GM18868 (cell line): ENCODE measurements around the gene GMCL2.

Experiments used
- ATAC-seq: cut with Tn5 transposase; IDR thresholded peaks from one replicate; pipeline ENCODE4 v1.9.1; 2021; ENCODE audit warnings: mild to moderate bottlenecking, moderate library complexity; ENCODE audit not compliant: unreplicated experiment

Gene GMCL2

GRCh38 chr5:178186427-178186826 is 744 bp downstream of the GMCL2 start:
- ATAC-seq: no peak

DNA sequence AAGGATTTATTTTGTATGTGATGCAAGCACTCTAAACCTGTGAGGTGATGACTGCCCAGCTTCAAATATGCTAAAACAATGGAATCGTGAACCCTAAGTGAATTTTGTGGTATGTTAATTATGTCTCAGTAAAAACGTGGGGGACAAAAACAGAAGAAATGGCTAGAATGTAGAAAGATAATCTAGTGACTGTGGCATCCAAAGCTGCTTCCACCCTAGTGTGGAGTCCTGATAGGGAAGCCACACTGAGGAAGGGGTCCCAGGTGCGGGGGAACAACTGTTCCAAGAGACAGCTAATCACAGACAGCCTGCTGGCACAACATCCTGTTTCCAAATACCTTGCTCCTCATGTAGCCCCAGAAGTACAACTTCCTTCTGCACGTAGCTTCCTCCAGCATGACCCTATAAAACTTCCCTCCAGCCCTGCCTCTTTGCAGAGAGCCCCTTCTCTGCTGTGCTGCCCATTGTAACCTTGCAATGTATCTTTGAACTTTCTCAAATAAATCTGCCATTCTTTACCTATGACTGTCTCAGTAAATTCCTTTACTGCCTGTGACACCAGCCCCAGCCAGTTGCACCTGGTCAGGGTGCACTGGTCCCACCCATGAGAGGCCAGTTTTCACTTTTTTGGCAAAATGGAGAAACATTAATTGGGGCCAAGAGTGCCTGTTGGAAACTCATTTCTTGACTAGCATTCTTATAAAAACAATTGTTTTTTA is 4.9 kb downstream of the GMCL2 start:
- ATAC-seq: no peak

GRCh38 chr5:178180141-178180863 is 6.9 kb downstream of the GMCL2 start:
- no peak for ATAC-seq

GRCh38 chr5:178177569-178177968 is 9.6 kb downstream of the GMCL2 start:
- no peak for ATAC-seq

- no peak for ATAC-seq
Measured at GRCh38 chr5:178176791-178177190, 10.4 kb downstream of the GMCL2 start.

- ATAC-seq: no peak
Measured at GRCh38 chr5:178174456-178174855, 12.7 kb downstream of the GMCL2 start.

DNA sequence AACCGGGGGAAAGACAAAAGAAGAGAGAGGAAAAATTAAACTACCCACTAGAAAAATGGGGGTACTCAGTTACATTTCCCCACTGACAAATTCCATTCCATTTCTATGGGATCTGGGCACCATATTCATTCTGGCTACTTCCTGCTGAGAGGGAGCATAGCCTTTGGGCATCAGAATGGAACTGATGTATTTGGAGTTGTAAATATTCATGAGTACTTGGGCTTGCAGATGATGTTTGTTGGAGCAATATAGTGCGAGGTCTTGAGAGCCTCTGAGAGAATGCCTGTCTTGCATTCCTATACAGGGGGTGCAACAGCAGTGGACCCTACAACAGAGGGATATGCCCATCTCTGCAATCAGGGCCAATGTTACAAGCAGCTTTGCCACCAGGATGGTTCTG is 16.7 kb downstream of the GMCL2 start:
- ATAC-seq: no peak

DNA sequence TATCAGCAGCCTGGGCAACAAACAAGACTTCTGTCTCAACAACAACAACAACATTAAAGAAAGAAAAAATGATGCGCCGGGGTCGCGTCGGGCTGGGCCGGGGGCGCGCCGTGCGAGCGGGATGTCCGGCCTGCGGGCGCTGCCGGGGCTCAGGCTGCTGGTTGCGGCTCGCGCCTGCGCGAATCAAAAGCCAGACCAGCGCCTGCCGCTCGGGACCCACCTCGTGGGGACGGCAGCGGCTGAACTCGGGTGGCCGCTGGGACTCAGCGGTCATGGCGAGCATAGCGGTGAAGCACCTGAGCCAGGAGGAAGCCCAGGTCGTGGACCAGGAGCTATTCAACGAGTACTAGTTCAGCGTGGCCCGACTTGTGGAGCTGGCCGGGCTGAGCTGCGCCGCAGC is 21.6 kb downstream of the GMCL2 start:
- no peak for ATAC-seq

- peak; percentile 86 for ATAC-seq
Measured at GRCh38 chr5:178163772-178164735, 23.1 kb downstream of the GMCL2 start.

GRCh38 chr5:178162481-178162880 is 24.7 kb downstream of the GMCL2 start:
- no peak for ATAC-seq

DNA sequence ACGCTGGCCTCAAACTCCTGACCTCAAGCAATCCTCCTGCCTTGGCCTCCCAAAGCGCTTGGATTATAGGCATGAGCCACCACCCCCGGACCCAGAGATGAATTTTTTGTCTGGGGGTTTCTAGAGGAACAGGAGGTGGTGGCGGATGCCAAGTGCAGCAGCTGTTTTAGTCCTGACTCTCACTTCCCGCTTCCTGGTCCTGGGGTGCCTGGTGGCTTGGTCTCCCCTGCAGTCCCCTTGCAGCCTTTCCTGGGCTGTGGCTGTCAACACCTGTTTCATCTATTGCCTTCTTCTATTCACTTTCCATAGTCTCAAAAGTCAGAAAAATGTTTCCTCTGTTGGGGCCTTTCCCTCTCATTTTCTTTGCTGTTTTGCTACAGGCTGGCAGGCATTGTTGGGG is 27.0 kb downstream of the GMCL2 start:
- no peak for ATAC-seq

DNA sequence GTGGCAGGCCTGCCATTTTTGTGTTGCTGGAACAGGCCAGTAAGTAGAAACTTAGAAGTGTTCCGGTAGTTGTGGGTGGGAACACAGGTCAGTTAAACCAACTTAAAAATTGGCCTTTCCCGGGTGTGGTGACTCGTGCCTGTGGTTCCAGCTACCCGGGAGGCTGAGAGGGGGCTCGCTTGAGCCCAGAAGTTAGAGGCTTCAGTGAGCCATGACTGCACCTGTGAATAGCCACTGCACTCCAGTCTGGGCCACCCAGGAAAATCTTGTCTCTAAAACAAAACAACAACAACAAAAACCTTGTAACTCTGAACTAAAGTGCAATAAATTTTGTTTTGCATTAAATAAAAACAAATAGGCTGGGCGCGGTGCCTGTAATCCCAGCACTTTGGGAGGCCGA is 32.1 kb downstream of the GMCL2 start:
- ATAC-seq: no peak

GRCh38 chr5:178153530-178154340 is 33.4 kb downstream of the GMCL2 start, which contains the start of gene NHP2:
Gene NHP2, minus strand, starts transcription at chr5:178153885. Its CDS starts 68 bp downstream, at chr5:178153817.
- peak; percentile 97 for ATAC-seq

DNA sequence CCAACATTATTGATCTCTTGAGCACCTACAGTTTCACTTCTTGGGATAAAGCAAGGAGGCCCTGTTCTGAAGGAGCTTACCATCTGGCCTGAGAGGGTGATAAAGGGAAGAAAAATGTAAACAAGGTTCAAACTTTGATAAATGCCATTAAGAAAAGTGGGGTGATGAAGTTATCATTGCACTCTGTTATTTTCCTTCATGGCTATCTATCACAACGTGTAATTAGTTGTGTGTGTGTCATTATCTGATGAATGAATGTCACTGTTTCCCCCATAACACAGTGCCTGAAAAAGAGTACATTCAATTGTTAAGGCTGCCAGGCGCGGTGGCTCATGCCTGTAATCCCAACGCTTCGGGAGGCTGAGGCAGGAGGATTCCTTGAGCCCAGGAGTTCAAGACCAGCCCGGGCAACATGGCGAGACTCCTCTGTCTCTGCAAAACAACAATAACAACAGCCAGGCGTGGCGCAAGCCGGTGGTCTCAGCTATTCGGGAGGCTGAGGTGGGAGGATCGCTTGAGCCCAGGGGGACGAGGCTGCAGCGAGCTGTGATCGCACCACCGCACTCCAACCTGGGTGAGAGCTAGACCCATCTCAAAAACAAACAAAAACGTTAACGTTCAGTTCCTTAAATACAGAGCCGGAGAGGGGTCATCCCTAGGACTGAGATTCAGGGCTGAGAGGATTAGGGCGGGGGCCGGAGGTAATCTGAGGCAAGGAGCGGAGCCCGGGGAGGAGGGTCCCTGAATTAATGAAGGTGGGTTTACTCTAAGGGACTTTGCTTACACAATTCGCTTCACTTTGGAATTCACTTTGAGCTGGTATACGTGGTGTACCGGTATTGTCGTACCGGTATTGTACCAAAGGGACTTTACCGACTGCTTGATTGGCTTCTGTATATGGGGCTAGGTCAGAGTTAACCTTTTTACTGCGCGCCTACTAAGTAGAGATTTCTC is 34.4 kb downstream of the GMCL2 start:
- ATAC-seq: no peak

DNA sequence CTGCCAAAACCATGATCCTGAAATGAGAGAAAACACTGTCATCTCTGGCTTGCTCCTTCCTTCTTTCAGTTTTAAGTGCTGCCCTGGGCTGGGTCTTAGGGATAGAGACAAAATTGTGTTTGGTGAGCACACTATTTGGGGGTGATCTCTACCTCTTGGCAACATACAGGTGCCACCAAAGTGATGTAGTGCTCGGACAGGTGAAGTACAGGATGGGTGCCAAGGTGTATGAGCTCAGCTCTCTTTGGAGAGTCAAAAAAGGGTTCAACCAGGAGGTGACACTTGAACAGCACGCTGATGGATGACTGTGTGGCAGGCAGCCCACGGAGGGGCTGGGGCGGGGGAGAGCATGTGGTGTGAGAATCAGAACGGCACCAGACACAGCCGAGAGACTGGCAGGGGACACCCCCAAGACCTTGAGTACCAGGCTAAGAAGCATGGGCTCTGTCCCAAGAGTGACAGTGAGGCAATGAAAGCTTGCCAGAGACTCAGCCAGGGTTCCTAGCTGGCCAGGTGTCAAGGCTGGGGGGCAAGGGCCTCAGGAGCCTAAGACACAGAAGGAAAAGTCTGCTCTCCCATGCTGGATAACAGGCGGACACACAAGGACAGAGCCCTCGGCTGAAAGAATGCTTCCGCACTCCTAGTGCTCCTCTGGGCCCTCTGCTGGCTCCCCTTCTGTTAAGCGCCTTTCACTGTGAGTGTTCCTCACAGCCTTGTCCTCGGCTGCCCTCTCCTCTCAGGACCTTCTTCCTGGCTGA is 36.0 kb downstream of the GMCL2 start:
- no peak for ATAC-seq

DNA sequence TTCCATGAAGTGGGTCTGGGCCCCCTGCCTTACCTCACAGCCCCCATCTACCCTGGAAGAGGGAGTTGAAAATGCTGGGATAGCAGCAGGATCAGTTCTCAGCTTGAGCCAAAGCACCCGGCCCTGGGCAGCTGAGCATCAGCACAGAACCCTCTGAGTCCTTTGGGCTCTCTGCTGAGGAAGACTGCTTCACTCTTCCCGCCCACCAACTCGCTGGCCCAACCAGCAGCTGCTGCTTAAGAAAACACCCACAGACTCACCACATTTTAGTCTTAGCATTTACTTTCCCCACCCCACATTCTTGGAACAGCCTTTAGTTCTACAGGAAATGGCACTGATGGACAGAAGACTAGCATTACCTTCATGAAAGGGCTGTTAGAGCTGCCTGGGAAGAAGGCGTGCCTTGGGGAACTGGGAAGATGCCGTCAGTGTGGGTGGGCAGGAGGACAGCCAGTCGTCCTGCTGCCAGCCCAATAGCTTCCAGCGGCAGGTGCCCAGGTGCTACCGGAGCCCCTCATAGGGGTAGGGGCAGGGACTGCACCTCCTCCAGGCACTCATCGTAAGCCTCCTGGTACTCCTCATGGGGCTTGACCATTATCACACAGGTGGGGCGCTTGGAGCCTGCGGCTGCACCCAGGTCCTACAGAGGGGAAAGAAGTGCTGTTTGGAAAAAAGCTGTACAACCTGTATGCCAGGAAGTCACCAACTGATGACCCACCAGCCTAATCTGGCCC is 37.8 kb downstream of the GMCL2 start:
- ATAC-seq: no peak

DNA sequence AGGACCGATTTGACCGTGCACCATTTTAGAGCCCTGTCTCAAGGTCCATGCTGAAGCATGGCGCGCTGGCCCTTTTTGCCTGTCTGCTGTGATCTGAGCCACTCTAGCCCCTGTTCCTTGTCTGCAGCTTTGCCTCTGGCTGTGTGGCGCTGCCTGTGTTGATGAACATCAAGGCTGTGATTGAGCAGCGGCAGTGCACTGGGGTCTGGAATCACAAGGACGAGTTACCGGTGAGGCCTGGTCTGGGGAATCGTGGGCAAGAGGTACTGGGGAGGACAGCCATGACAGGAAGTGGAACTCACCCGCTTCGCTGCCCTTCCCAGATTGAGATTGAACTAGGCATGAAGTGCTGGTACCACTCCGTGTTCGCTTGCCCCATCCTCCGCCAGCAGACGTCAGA is 39.8 kb downstream of the GMCL2 start:
- ATAC-seq: no peak
